ENCODE data around the gene RNF223.

GRCh38 chr1:1120096-1120495 is 46.0 kb upstream of the RNF223 start:
- TF ChIP-seq CTCF (IDR thresholded peaks at IDR 0.05; ENCODE audit: low read depth, low read length, missing input control) (no peak), YY1 (IDR thresholded peaks at IDR 0.05) (no peak), RXRA (IDR thresholded peaks at IDR 0.05) (no peak), SP1 (IDR thresholded peaks at IDR 0.05) (no peak), JUND (IDR thresholded peaks at IDR 0.05) (no peak), RAD21 (IDR thresholded peaks at IDR 0.05) (no peak), ATF3 (IDR thresholded peaks at IDR 0.05) (no peak), GABPA (IDR thresholded peaks at IDR 0.05 in 1 of 2, conservative IDR thresholded peaks at IDR 0.05 in 1 of 2) (no peak), TAF1 (conservative IDR thresholded peaks at IDR 0.05) (no peak), EGR1 (IDR thresholded peaks at IDR 0.05; ENCODE audit: low read depth in 2 of 2) (no peak), MAX (IDR thresholded peaks at IDR 0.05) (no peak), FOXA1 (IDR thresholded peaks at IDR 0.05) (no peak), REST (IDR thresholded peaks at IDR 0.05) (no peak)

Data from liver (tissue), 3 donors.